Mammary epithelial cell (primary cell): ENCODE measurements around the gene AP1M1.

Experiments
- CTCF ChIP-seq, 2 donors: IDR thresholded peaks in 1 of 2; conservative IDR thresholded peaks in 1 of 2; 2 replicates each; pipeline ENCODE4 v1.5.1; 2011 to 2012; ENCODE audit warnings: inconsistent platforms in 2 of 2, low read length in 2 of 2, mild to moderate bottlenecking in 2 of 2, control low read depth in 1 of 2, low read depth in 1 of 2; ENCODE audit not compliant: insufficient read depth in 1 of 2; ENCODE audit errors: extremely low read depth in 1 of 2
- EZH2 ChIP-seq: IDR thresholded peaks from 2 replicates; pipeline ENCODE4 v1.6.1; 2012; ENCODE audit warnings: low read length, inconsistent platforms, borderline replicate concordance

GRCh38 chr19:16197622-16198369, at the start of gene AP1M1:
- TF ChIP-seq CTCF (conservative IDR thresholded peaks at IDR 0.05 in 1 of 2, IDR thresholded peaks at IDR 0.05 in 1 of 2; ENCODE audit: extremely low read depth in 1 of 2, insufficient read depth in 1 of 2, low read depth in 1 of 2, low read length in 2 of 2): no peak
- TF ChIP-seq EZH2: no peak
